OCI-LY7 (cell line): ENCODE results near the gene MGMT.

ENCODE experiments used
- CTCF ChIP-seq: fragments of 200-600 bp; sonication (generic); conservative IDR thresholded peaks from 2 replicates; pipeline ENCODE4 v1.5.1; 2014; ENCODE audit warnings: mild to moderate bottlenecking, antibody characterized with exemption, low read length, moderate library complexity, mixed read lengths
- EZH2phosphoT487 ChIP-seq: fragments of 200-600 bp; sonication (generic); IDR thresholded peaks from 2 replicates; pipeline ENCODE4 v1.6.1; 2018; ENCODE audit warnings: low read depth, borderline replicate concordance, mild to moderate bottlenecking, mixed run types, antibody characterized with exemption, low read length, moderate library complexity, mixed read lengths

- TF ChIP-seq CTCF (no peak), EZH2phosphoT487 (no peak)
These were observed 4.6 kb downstream of the MGMT start for GRCh38 chr10:129471447-129472175.
